SJCRH30 (cell line): ENCODE data around the gene SPATS2L. TPM values are rescaled to one million over a fixed set of nuclear protein-coding genes. Genes with fewer than 3 reads are reported as not detected.

Experiments used
- DNase-seq, 2 experiments: peaks; one replicate each; pipeline ENCODE4 v3.0.0-alpha.2; 2015 to 2020
- H3K27ac ChIP-seq: fragments of 250-450 bp; sonication (Bioruptor Pico); 2 replicates; pipeline ENCODE4 v1.5.1; 2020; ENCODE audit warnings: mild to moderate bottlenecking, moderate library complexity
- H3K27me3 ChIP-seq: fragments of 250-450 bp; sonication (Bioruptor Pico); 2 replicates; pipeline ENCODE4 v1.5.1; 2020; ENCODE audit warnings: mild to moderate bottlenecking, moderate library complexity
- H3K36me3 ChIP-seq: fragments of 250-450 bp; sonication (Bioruptor Pico); 2 replicates; pipeline ENCODE4 v1.5.1; 2020; ENCODE audit warnings: mild to moderate bottlenecking, moderate library complexity
- H3K4me1 ChIP-seq: fragments of 250-450 bp; sonication (Bioruptor Pico); 2 replicates; pipeline ENCODE4 v1.5.1; 2020; ENCODE audit warnings: mild to moderate bottlenecking, moderate library complexity
- H3K4me3 ChIP-seq: fragments of 250-450 bp; sonication (Bioruptor Pico); 2 replicates; pipeline ENCODE4 v1.5.1; 2020; ENCODE audit warnings: mild to moderate bottlenecking, moderate library complexity
- H3K9me3 ChIP-seq: fragments of 250-450 bp; sonication (Bioruptor Pico); replicated peaks from 2 replicates; pipeline ENCODE4 v1.5.1; 2020; ENCODE audit warnings: mild to moderate bottlenecking, moderate library complexity
- total RNA-seq: library from RNA; depleted of rRNA; stranded (reverse); fragments of >200 nt; shearing (Covaris generic); gene quantifications from 2 replicates; pipeline ENCODE4 v1.2.3, GENCODE V29; 2014

SPATS2L gene
- total RNA-seq, 1 experiment from 2014 or later, result 339 TPM

DNA sequence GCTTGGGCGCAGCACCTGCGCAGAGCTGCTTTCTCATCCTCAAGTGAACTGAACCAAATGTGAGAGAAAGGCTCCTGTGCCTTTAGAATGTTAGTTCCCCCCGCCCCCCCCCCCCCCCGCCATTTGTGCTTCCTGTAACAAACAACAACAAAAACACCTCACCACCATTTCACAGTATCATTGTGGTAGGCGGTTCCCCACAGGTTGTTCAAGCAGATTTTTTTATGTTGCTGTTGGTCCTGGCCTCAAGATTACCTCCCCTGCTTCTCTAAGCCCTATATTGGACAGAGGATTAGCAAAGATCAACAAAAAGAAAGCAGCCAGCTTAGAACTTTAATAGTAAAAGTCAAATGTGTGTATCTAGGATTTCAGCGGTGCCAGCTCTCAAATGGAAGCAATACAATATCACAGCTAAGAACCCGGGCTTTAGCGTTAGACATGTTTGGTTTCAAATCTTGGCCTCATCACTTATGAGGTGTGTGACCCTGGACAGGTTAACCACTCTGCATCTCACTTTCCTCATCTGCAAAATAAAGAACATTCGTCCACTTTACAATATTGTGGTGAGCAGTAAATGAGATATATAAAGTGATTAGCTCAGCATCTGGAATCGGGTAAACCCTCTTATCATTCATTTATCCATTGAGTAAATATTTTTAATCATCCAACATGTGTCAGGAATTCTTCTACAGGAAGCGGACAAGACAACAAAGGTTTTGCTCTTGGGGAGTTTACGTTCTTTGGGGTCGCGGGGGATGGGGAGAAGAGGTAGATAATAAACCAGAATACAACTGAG is 118.7 kb downstream of the SPATS2L start:
- Histone ChIP-seq H3K4me1 (no peaks in the 10 kb centered on the region), H3K36me3 (peaks cover 84% of the 10 kb centered on the region), H3K27ac (no peak overlapping the region), H3K9me3 (no peaks in the 10 kb centered on the region), H3K27me3 (no peaks in the 10 kb centered on the region), H3K4me3 (no peak overlapping the region)
- DNase-seq, result no peak

DNA sequence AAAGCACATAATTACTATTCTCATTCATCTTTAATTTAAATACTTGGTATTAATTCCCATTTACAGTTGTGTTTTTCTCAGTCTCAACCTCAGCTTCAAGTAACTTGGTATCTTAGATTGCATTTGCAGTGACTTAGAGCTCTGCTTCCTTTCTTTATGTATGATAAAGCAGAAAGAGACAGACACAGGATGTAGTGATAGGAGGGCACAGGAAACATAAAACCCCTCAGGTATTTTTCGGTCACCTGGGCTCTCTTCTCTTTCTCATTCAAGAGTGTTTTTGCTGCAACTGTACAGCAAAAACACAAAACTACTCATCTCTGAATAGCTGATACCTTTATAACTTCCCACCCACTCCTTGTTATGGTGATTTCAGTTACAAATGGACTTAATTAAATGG is 120.3 kb downstream of the SPATS2L start:
- Histone ChIP-seq H3K27ac (no peak overlapping the region), H3K27me3 (no peaks in the 10 kb centered on the region), H3K4me1 (no peaks in the 10 kb centered on the region), H3K36me3 (peaks cover 81% of the 10 kb centered on the region), H3K9me3 (no peaks in the 10 kb centered on the region), H3K4me3 (no peak overlapping the region)
- DNase-seq, result no peak

DNA sequence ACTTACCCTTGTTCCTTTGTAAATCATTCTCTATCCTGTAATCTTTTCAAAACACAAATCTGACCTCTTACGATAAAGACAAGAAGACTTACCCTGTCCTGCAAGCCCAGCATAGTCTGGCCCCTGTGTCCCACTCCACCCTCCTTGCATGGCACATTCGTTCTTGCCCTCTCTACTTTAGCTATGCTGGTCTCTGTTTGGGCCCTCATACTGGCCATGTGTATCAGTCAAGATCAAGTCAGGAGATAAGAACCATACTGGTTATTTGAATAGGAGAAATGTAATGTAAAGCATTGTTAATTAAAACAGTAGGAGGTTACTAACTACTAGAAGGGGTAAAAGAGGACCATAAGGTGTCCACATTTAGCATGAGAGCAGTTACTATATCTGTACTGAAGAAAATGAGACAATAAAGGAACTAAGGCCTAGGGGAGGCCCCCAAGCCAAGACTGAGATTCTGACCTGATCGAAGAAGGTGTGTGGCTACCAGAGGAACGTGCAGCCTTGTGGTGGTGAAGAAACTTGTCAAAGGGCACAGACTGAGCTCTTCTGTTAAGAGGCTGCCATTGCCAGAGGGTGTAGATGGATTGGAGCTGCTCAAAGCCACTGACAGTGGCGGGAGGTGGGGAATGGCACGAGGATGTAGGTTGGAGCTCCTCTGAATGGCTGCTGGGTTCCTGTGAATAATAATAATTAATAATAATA is 122.6 kb downstream of the SPATS2L start:
- no peak overlapping the region for H3K27ac ChIP-seq
- H3K27me3 ChIP-seq, result no peaks in the 10 kb centered on the region

DNA sequence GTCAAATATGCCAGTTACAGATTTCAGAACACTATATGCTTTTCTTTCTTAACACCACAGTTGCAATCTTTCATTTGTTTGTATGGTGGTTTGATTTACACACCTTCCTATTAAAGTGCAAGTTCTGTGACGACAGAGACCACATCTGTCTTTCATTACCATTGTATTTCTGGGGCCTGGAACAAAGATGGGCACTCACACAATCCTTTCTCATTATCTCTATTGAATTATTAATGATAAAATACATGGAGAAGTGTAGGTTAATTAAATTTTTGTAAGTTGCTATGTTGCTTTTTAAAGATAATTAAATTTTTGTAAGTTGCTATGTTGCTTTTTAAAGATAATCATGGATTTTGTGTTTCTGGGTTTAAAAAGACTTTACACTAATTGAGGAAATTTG is 123.5 kb downstream of the SPATS2L start:
- H3K4me3 ChIP-seq, result no peak overlapping the region
- H3K36me3 ChIP-seq, result peaks cover 88% of the 10 kb centered on the region
- DNase-seq, result no peak
- no peak overlapping the region for H3K27ac ChIP-seq
- no peaks in the 10 kb centered on the region for H3K4me1 ChIP-seq
- no peaks in the 10 kb centered on the region for H3K27me3 ChIP-seq
- H3K9me3 ChIP-seq, result no peaks in the 10 kb centered on the region

More for the DNA sequence above, 122.6 kb downstream of the SPATS2L start:
- Histone ChIP-seq H3K4me1 (no peaks in the 10 kb centered on the region), H3K9me3 (no peaks in the 10 kb centered on the region), H3K4me3 (no peak overlapping the region), H3K36me3 (peaks cover 86% of the 10 kb centered on the region)
- no peak for DNase-seq

DNA sequence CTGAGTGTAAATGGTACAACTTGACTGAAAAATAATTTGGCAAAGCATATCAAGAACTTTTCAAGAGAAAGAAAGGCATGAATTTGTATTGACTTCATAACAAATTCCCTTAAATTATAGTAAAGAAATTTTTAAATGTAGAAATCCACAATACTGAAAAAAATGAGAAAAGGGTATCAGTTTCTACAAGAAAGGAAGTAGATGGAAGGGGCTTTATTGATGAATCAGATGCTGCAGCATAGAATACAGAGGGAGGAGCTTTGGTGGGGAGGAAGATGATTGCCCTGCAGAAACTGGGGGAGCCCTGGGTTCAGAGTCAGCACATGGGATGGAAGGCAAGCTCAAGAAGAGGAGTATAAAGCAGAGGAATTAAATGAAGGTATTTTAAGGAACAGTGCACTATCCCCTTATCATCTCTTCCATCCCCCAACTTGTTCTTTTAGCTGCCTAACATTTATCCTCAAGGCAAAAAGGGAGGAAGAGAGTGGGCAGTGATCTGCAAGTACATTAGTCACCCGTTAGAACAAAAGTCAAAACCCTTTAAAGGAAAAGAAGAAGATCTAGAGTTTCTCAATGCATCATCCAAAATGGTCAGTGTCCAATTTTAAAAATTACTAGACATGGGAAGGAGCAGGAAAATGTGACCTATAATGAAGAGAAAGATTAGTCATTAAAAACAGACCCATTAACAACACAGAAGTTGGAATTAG is 125.7 kb downstream of the SPATS2L start:
- H3K36me3 ChIP-seq, result peaks cover 92% of the 10 kb centered on the region
- H3K4me3 ChIP-seq, result no peak overlapping the region
- H3K9me3 ChIP-seq, result no peaks in the 10 kb centered on the region
- no peaks in the 10 kb centered on the region for H3K4me1 ChIP-seq
- H3K27ac ChIP-seq, result no peak overlapping the region
- DNase-seq, result no peak
- no peaks in the 10 kb centered on the region for H3K27me3 ChIP-seq

- peaks cover 95% of the 10 kb centered on the region for H3K36me3 ChIP-seq
- H3K9me3 ChIP-seq, result no peaks in the 10 kb centered on the region
- H3K27me3 ChIP-seq, result no peaks in the 10 kb centered on the region
- H3K4me1 ChIP-seq, result no peaks in the 10 kb centered on the region
- DNase-seq, result no peak
- H3K27ac ChIP-seq, result no peak overlapping the region
- no peak overlapping the region for H3K4me3 ChIP-seq
These were observed 128.9 kb downstream of the SPATS2L start for GRCh38 chr2:200435379-200435778.

DNA sequence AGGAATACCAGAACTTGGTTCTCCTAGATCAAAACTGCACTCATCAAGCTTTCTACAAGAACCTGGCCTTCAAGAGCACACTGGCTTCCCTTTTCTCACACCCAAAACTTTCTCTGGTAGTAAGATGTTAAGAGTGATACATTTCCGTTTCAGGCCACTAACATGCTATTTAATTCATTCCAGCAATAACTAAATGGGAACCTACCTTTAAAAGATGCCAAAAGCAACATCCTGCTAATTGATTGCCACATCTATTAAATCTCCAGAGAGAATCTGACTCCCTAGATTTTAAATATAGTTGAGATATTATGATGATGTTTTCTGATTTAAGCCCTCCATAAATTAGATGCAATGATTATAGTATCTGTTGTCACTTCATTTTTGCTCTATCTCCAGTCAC is 131.8 kb downstream of the SPATS2L start:
- Histone ChIP-seq H3K36me3 (peaks cover 98% of the 10 kb centered on the region), H3K4me3 (no peak overlapping the region), H3K9me3 (no peaks in the 10 kb centered on the region), H3K27me3 (no peaks in the 10 kb centered on the region), H3K4me1 (no peaks in the 10 kb centered on the region), H3K27ac (no peak overlapping the region)
- no peak for DNase-seq

DNA sequence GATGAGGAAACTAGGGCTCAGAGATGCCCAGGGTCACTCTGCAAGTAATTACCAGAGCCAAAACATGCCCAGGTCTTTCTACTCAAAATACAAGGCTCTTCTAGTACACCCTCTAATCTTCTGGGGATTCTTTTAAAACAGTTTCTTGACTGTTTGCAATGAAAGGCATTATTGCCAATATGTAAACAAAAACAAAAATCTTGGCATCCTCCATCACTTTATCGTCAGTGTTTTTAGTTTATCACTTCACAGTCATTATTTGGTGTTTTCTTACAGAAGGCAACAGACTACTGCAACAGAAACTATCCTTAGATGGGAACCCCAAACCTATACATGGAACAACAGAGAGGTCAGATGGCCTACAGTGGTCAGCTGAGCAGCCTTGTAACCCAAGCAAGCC is 132.4 kb downstream of the SPATS2L start:
- Histone ChIP-seq H3K27ac (no peak overlapping the region), H3K4me3 (no peak overlapping the region), H3K9me3 (no peaks in the 10 kb centered on the region), H3K36me3 (peaks cover 98% of the 10 kb centered on the region), H3K27me3 (no peaks in the 10 kb centered on the region), H3K4me1 (no peaks in the 10 kb centered on the region)
- DNase-seq, result no peak

DNA sequence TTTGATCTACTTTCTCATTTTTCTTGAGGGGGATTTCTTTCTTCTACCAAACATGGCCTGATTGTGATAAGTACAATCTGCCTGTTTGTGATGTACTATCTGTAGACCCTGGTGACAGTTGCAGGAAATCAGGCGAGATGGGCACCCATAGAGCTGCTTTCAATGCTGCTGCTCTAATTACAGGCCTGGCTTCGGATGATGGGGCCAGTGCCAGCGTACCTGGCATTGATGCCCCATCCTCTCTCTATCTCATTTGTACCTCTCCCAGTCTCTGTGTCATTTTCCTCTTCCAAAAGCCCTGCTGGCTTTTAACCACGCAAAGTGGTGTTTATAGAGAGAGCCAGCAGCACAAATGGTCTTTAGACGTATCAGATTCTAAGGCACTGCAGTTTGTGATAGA is 133.5 kb downstream of the SPATS2L start:
- no peaks in the 10 kb centered on the region for H3K9me3 ChIP-seq
- H3K4me3 ChIP-seq, result no peak overlapping the region
- peaks cover 92% of the 10 kb centered on the region for H3K36me3 ChIP-seq
- H3K27me3 ChIP-seq, result no peaks in the 10 kb centered on the region
- H3K27ac ChIP-seq, result no peak overlapping the region
- DNase-seq, result no peak
- H3K4me1 ChIP-seq, result no peaks in the 10 kb centered on the region

- no peak overlapping the region for H3K27ac ChIP-seq
- no peak overlapping the region for H3K4me3 ChIP-seq
- no peaks in the 10 kb centered on the region for H3K27me3 ChIP-seq
- DNase-seq, result no peak
- no peaks in the 10 kb centered on the region for H3K4me1 ChIP-seq
- peaks cover 83% of the 10 kb centered on the region for H3K36me3 ChIP-seq
- no peaks in the 10 kb centered on the region for H3K9me3 ChIP-seq
These were observed 136.0 kb downstream of the SPATS2L start for GRCh38 chr2:200442471-200442870.

GRCh38 chr2:200443376-200443775 is 136.9 kb downstream of the SPATS2L start:
- Histone ChIP-seq H3K4me1 (no peaks in the 10 kb centered on the region), H3K27ac (no peak overlapping the region), H3K9me3 (no peaks in the 10 kb centered on the region), H3K36me3 (peaks cover 83% of the 10 kb centered on the region), H3K4me3 (no peak overlapping the region), H3K27me3 (no peaks in the 10 kb centered on the region)
- no peak for DNase-seq

DNA sequence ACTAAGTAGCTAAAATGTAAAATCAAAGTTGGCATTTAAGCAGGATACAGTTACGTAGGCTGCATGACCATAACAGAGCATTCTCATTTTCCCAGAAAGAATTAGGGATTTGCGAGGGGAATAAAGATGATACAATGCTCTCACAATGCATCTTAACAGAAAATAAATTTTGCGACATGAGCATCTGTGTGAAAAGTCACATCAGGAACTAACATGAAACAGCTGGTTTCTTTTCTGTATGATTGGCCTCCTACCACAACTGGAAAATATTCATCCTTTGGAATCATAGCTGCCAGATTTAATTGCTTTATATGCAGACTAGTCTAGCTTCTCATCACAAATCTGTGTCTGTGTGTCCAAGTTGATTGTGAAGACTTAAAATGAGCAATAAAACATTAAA is 137.4 kb downstream of the SPATS2L start:
- H3K27me3 ChIP-seq, result no peaks in the 10 kb centered on the region
- no peak overlapping the region for H3K27ac ChIP-seq
- H3K36me3 ChIP-seq, result peaks cover 83% of the 10 kb centered on the region
- H3K9me3 ChIP-seq, result no peaks in the 10 kb centered on the region
- no peak for DNase-seq
- H3K4me1 ChIP-seq, result no peaks in the 10 kb centered on the region
- no peak overlapping the region for H3K4me3 ChIP-seq

GRCh38 chr2:200444530-200444929 is 138.0 kb downstream of the SPATS2L start:
- Histone ChIP-seq H3K4me3 (no peak overlapping the region), H3K27ac (no peak overlapping the region), H3K36me3 (peaks cover 83% of the 10 kb centered on the region), H3K4me1 (no peaks in the 10 kb centered on the region), H3K27me3 (no peaks in the 10 kb centered on the region), H3K9me3 (no peaks in the 10 kb centered on the region)
- DNase-seq, result no peak

DNA sequence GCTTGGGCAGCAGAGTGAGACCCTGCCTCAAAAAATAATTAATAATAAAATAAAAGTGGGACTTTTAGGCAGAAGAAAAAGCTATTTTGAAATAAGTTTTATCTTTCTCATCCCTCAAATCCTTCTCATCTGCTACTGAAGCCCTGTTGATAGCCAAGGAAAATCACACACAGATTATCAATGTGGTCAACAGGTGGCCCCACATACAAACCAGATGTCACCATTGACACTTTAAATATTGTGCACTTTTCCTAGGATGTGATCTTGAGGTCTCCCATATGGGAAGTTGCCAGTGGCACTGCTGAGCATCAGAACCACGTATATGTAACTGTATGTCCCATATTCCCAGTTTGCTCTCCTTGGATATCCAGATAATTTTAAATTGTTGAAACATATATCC is 138.8 kb downstream of the SPATS2L start:
- Histone ChIP-seq H3K9me3 (no peaks in the 10 kb centered on the region), H3K27me3 (no peaks in the 10 kb centered on the region), H3K27ac (no peak overlapping the region), H3K4me3 (no peak overlapping the region), H3K36me3 (peaks cover 85% of the 10 kb centered on the region), H3K4me1 (no peaks in the 10 kb centered on the region)
- no peak for DNase-seq

- H3K4me3 ChIP-seq, result no peak overlapping the region
- H3K4me1 ChIP-seq, result no peaks in the 10 kb centered on the region
- no peaks in the 10 kb centered on the region for H3K9me3 ChIP-seq
- H3K27me3 ChIP-seq, result no peaks in the 10 kb centered on the region
- peaks cover 84% of the 10 kb centered on the region for H3K36me3 ChIP-seq
- no peak for DNase-seq
- H3K27ac ChIP-seq, result no peak overlapping the region
These were observed 140.1 kb downstream of the SPATS2L start for GRCh38 chr2:200446612-200447011.
